Measurements from ENCODE around the gene SPECC1L. TPM values are rescaled to one million over a fixed set of nuclear protein-coding genes. Genes with fewer than 3 reads are reported as not detected.

The SPECC1L gene
- total and polyA plus RNA-seq, 4 experiments from 2014 or later = 4.3 to 62.1 (median 32.0) TPM

GRCh38 chr22:24440718-24441405 lies 170.2 kb downstream of the SPECC1L start:
- no peak overlapping the region for H3K27ac ChIP-seq (ENCODE audit: low read depth, low read length)
- Mint-ChIP-seq H3K4me1 (peaks cover 14 to 65% (median 37%) of the 10 kb centered on the region in 4 donors), H3K27me3 (no peaks in the 10 kb centered on the region), H3K36me3 (peaks cover 38 to 66% of the 10 kb centered on the region in 2 donors), H3K9me3 (no peaks in the 10 kb centered on the region), H3K27ac (peak overlapping the region in 3 of 7 donors; percentile 25 to 52 (median 46)), H3K4me3 (no peak overlapping the region)
- ChIA-PET CTCF (ENCODE audit: partially characterized antibody) (no interaction called here), POLR2A (ENCODE audit: partially characterized antibody) (interaction anchor here (1.5 kb wide), 1 partner anchor 13 kb away, joined by 6 read pairs; the partner anchor contains the start of gene ADORA2A)
- peaks cover 19% of the 10 kb centered on the region for H3K4me1 ChIP-seq (ENCODE audit: insufficient read depth, low read length)
- peaks cover 55% of the 10 kb centered on the region for H3K36me3 ChIP-seq (ENCODE audit: insufficient read depth, low read length)
- no peak overlapping the region for H3K4me3 ChIP-seq (ENCODE audit: low read length in 2 of 2)
- no peaks in the 10 kb centered on the region for H3K9me3 ChIP-seq (ENCODE audit: control insufficient read depth in 1 of 2, low read length in 2 of 2)
- DNase-seq = no peak
- no peaks in the 10 kb centered on the region for H3K27me3 ChIP-seq (ENCODE audit: insufficient read depth, low read length)
- intact Hi-C loops (cut with micrococcal nuclease) = no loop called here

- Mint-ChIP-seq H3K27ac (peak overlapping the region in 1 of 7 donors; percentile 41), H3K9me3 (no peaks in the 10 kb centered on the region), H3K4me1 (peaks cover 11 to 60% (median 32%) of the 10 kb centered on the region in 4 donors), H3K36me3 (peaks cover 36 to 67% of the 10 kb centered on the region in 2 donors), H3K27me3 (no peaks in the 10 kb centered on the region), H3K4me3 (no peak overlapping the region)
- Histone ChIP-seq H3K4me1 (ENCODE audit: insufficient read depth, low read length) (peaks cover 11% of the 10 kb centered on the region), H3K9me3 (ENCODE audit: control insufficient read depth in 1 of 2, low read length in 2 of 2) (no peaks in the 10 kb centered on the region), H3K4me3 (ENCODE audit: low read length in 2 of 2) (no peak overlapping the region), H3K36me3 (ENCODE audit: insufficient read depth, low read length) (peaks cover 50% of the 10 kb centered on the region), H3K27ac (ENCODE audit: low read depth, low read length) (no peak overlapping the region), H3K27me3 (ENCODE audit: insufficient read depth, low read length) (no peaks in the 10 kb centered on the region)
- DNase-seq = no peak
- CTCF ChIA-PET (ENCODE audit: partially characterized antibody) = no interaction called here
- POLR2A ChIA-PET (ENCODE audit: partially characterized antibody) = interaction anchor here (0.7 to 1.5 kb wide), 2 partner anchors 12 to 14 kb away, joined by 3 to 6 read pairs; partner anchors contain the start of gene ADORA2A
- intact Hi-C loops (cut with micrococcal nuclease) = no loop called here
These were observed 171.0 kb downstream of the SPECC1L start for GRCh38 chr22:24441406-24442351.

GRCh38 chr22:24442352-24442744 lies 171.7 kb downstream of the SPECC1L start:
- H3K27ac ChIP-seq (ENCODE audit: low read depth, low read length) = no peak overlapping the region
- POLR2A ChIA-PET (ENCODE audit: partially characterized antibody) = interaction anchor here (0.7 to 1.5 kb wide), 2 partner anchors 12 to 15 kb away, joined by 3 to 6 read pairs; partner anchors contain the start of gene ADORA2A
- CTCF ChIA-PET (ENCODE audit: partially characterized antibody) = no interaction called here
- H3K27me3 ChIP-seq (ENCODE audit: insufficient read depth, low read length) = no peaks in the 10 kb centered on the region
- no peak for DNase-seq
- H3K36me3 ChIP-seq (ENCODE audit: insufficient read depth, low read length) = peaks cover 47% of the 10 kb centered on the region
- Mint-ChIP-seq H3K27me3 (no peaks in the 10 kb centered on the region), H3K4me3 (no peak overlapping the region), H3K4me1 (peaks cover 8 to 53% (median 28%) of the 10 kb centered on the region in 4 donors), H3K9me3 (no peaks in the 10 kb centered on the region), H3K36me3 (peaks cover 34 to 64% of the 10 kb centered on the region in 2 donors), H3K27ac (peak overlapping the region in 2 of 7 donors; percentile 69 to 72)
- intact Hi-C loops (cut with micrococcal nuclease) = no loop called here
- H3K4me3 ChIP-seq (ENCODE audit: low read length in 2 of 2) = no peak overlapping the region
- H3K4me1 ChIP-seq (ENCODE audit: insufficient read depth, low read length) = peaks cover 5% of the 10 kb centered on the region
- no peaks in the 10 kb centered on the region for H3K9me3 ChIP-seq (ENCODE audit: control insufficient read depth in 1 of 2, low read length in 2 of 2)

GRCh38 chr22:24443668-24444067 lies 173.0 kb downstream of the SPECC1L start:
- H3K27me3 Mint-ChIP-seq = no peaks in the 10 kb centered on the region
- Histone ChIP-seq H3K27ac (ENCODE audit: low read depth, low read length) (no peak overlapping the region), H3K4me1 (ENCODE audit: insufficient read depth, low read length) (no peaks in the 10 kb centered on the region), H3K4me3 (ENCODE audit: low read length in 2 of 2) (no peak overlapping the region), H3K9me3 (ENCODE audit: control insufficient read depth in 1 of 2, low read length in 2 of 2) (no peaks in the 10 kb centered on the region), H3K27me3 (ENCODE audit: insufficient read depth, low read length) (no peaks in the 10 kb centered on the region), H3K36me3 (ENCODE audit: insufficient read depth, low read length) (peaks cover 42% of the 10 kb centered on the region)
- peaks cover 6 to 41% (median 20%) of the 10 kb centered on the region in 4 donors for H3K4me1 Mint-ChIP-seq
- H3K9me3 Mint-ChIP-seq = no peaks in the 10 kb centered on the region
- intact Hi-C loops (cut with micrococcal nuclease) = no loop called here
- ChIA-PET CTCF (ENCODE audit: partially characterized antibody) (interaction anchor here (0.7 to 1.1 kb wide), 2 partner anchors 17 to 62 kb away, joined by 3 read pairs; no protein-coding TSS in a partner anchor), POLR2A (ENCODE audit: partially characterized antibody) (interaction anchor here (1.1 to 1.5 kb wide), 3 partner anchors 9 to 16 kb away, joined by 3 to 5 read pairs (median 3); partner anchors contain the start of gene ADORA2A)
- H3K36me3 Mint-ChIP-seq = peaks cover 25 to 51% of the 10 kb centered on the region in 2 donors
- no peak overlapping the region for H3K4me3 Mint-ChIP-seq
- DNase-seq = no peak
- H3K27ac Mint-ChIP-seq = peak overlapping the region in 3 of 7 donors; percentile 17 to 35 (median 31)

GRCh38 chr22:24444251-24444650 lies 173.6 kb downstream of the SPECC1L start:
- no peaks in the 10 kb centered on the region for H3K27me3 Mint-ChIP-seq
- no peak for DNase-seq
- no peak overlapping the region for H3K4me3 ChIP-seq (ENCODE audit: low read length in 2 of 2)
- no peaks in the 10 kb centered on the region for H3K9me3 ChIP-seq (ENCODE audit: control insufficient read depth in 1 of 2, low read length in 2 of 2)
- H3K36me3 ChIP-seq (ENCODE audit: insufficient read depth, low read length) = peaks cover 42% of the 10 kb centered on the region
- intact Hi-C loops (cut with micrococcal nuclease) = no loop called here
- H3K9me3 Mint-ChIP-seq = no peaks in the 10 kb centered on the region
- no peaks in the 10 kb centered on the region for H3K27me3 ChIP-seq (ENCODE audit: insufficient read depth, low read length)
- H3K4me3 Mint-ChIP-seq = no peak overlapping the region
- H3K27ac ChIP-seq (ENCODE audit: low read depth, low read length) = no peak overlapping the region
- H3K36me3 Mint-ChIP-seq = peaks cover 25 to 48% of the 10 kb centered on the region in 2 donors
- H3K4me1 ChIP-seq (ENCODE audit: insufficient read depth, low read length) = no peaks in the 10 kb centered on the region
- ChIA-PET POLR2A (ENCODE audit: partially characterized antibody) (interaction anchor here (1.1 to 1.5 kb wide), 3 partner anchors 9 to 17 kb away, joined by 3 to 5 read pairs (median 3); partner anchors contain the start of gene ADORA2A), CTCF (ENCODE audit: partially characterized antibody) (interaction anchor here (1.1 to 1.3 kb wide), 2 partner anchors 18 to 20 kb away, joined by 3 read pairs; no protein-coding TSS in a partner anchor)
- peaks cover 6 to 40% (median 19%) of the 10 kb centered on the region in 4 donors for H3K4me1 Mint-ChIP-seq
- peak overlapping the region in 1 of 7 donors; percentile 5 for H3K27ac Mint-ChIP-seq

- no peak for DNase-seq
- CTCF ChIA-PET (ENCODE audit: partially characterized antibody) = interaction anchor here (0.7 to 1.3 kb wide), 3 partner anchors 17 to 21 kb away, joined by 3 read pairs; partner anchors contain the start of gene ADORA2A
- no peak overlapping the region for H3K27ac ChIP-seq (ENCODE audit: low read depth, low read length)
- H3K27ac Mint-ChIP-seq = peak overlapping the region in 2 of 7 donors; percentile 6 to 32
- H3K27me3 Mint-ChIP-seq = no peaks in the 10 kb centered on the region
- no peaks in the 10 kb centered on the region for H3K9me3 Mint-ChIP-seq
- H3K9me3 ChIP-seq (ENCODE audit: control insufficient read depth in 1 of 2, low read length in 2 of 2) = no peaks in the 10 kb centered on the region
- H3K4me1 ChIP-seq (ENCODE audit: insufficient read depth, low read length) = no peaks in the 10 kb centered on the region
- H3K27me3 ChIP-seq (ENCODE audit: insufficient read depth, low read length) = no peaks in the 10 kb centered on the region
- H3K4me1 Mint-ChIP-seq = peaks cover 6 to 33% (median 16%) of the 10 kb centered on the region in 4 donors
- intact Hi-C loops (cut with micrococcal nuclease) = no loop called here
- H3K36me3 ChIP-seq (ENCODE audit: insufficient read depth, low read length) = peaks cover 41% of the 10 kb centered on the region
- H3K36me3 Mint-ChIP-seq = peaks cover 25 to 45% of the 10 kb centered on the region in 2 donors
- POLR2A ChIA-PET (ENCODE audit: partially characterized antibody) = interaction anchor here (1.1 to 1.5 kb wide), 2 partner anchors 10 to 15 kb away, joined by 3 read pairs; no protein-coding TSS in a partner anchor
- no peak overlapping the region for H3K4me3 Mint-ChIP-seq
- H3K4me3 ChIP-seq (ENCODE audit: low read length in 2 of 2) = no peak overlapping the region
These were observed 174.3 kb downstream of the SPECC1L start for GRCh38 chr22:24444729-24445466.
